IMR-90 (cell line): ENCODE data around the gene CCDC12. TPM values are rescaled to one million over a fixed set of nuclear protein-coding genes. Genes with fewer than 3 reads are reported as not detected.

Experiments used
- ATAC-seq: fragments of 200-7000 bp; cut with Tn5 transposase; 2 replicates; pipeline ENCODE4 v1.9.1; 2020; ENCODE audit warnings: low read depth, mild to moderate bottlenecking, moderate library complexity
- BruUV-seq: library from RNA; stranded (reverse); fragments of 400-500 nt; replicated peaks from 2 replicates; lab custom pipeline; 2021; lab: Mats Ljungman, UMichigan
- CTCF ChIA-PET: fragments of 300-600 bp; formaldehyde crosslinking; extraction: SDS; loops from one replicate; lab custom pipeline; 2021; ENCODE audit warnings: antibody characterized with exemption; lab: Yijun Ruan, JAX
- POLR2A ChIA-PET: fragments of 300-600 bp; sonication (Branson Sonifier 250); formaldehyde crosslinking; loops from one replicate; lab custom pipeline; 2022; ENCODE audit warnings: antibody characterized with exemption; ENCODE audit not compliant: unreplicated experiment; lab: Charles Lee
- DNase-seq: peaks from one replicate; pipeline ENCODE4 v3.0.0; 2013
- H2AFZ ChIP-seq: replicated peaks from 2 replicates; pipeline ENCODE3; 2013; ENCODE audit warnings: low read length, mild to moderate bottlenecking; ENCODE audit not compliant: poor library complexity
- H2AK5ac ChIP-seq: 2 replicates; pipeline ENCODE4 v1.6.1; 2013; ENCODE audit warnings: low read depth, low read length, inconsistent platforms
- H2AK9ac ChIP-seq: replicated peaks from 2 replicates; pipeline ENCODE3; 2013; ENCODE audit warnings: mild to moderate bottlenecking, low read depth, low read length, moderate library complexity; ENCODE audit not compliant: poor library complexity
- H2BK120ac ChIP-seq: 2 replicates; pipeline ENCODE4 v1.6.1; 2013; ENCODE audit warnings: low read depth, low read length, inconsistent platforms
- H2BK15ac ChIP-seq: 3 replicates; pipeline ENCODE4 v1.6.1; 2013; ENCODE audit warnings: low read depth, low read length, inconsistent platforms
- H2BK20ac ChIP-seq: 2 replicates; pipeline ENCODE4 v1.6.1; 2013; ENCODE audit warnings: low read depth, mild to moderate bottlenecking, inconsistent platforms, low read length, moderate library complexity
- H2BK5ac ChIP-seq: 2 replicates; pipeline ENCODE4 v1.6.1; 2013; ENCODE audit warnings: mild to moderate bottlenecking, low read depth, low read length, inconsistent platforms; ENCODE audit not compliant: poor library complexity, severe bottlenecking
- H3K14ac ChIP-seq: replicated peaks from 2 replicates; pipeline ENCODE4 v1.6.1; 2013; ENCODE audit warnings: low read depth, low read length, inconsistent platforms
- H3K18ac ChIP-seq: 2 replicates; pipeline ENCODE4 v1.6.1; 2013; ENCODE audit warnings: low read depth, low read length, control low read depth
- H3K23ac ChIP-seq: 2 replicates; pipeline ENCODE4 v1.6.1; 2013; ENCODE audit warnings: low read depth, low read length, inconsistent platforms
- H3K27ac ChIP-seq: 2 replicates; pipeline ENCODE4 v1.5.1; 2013; ENCODE audit warnings: mild to moderate bottlenecking, control low read depth, low read length; ENCODE audit not compliant: insufficient read depth
- H3K27me3 ChIP-seq: 2 replicates; pipeline ENCODE4 v1.6.1; 2013; ENCODE audit warnings: low read length; ENCODE audit not compliant: control insufficient read depth, insufficient read depth
- H3K36me3 ChIP-seq: 2 replicates; pipeline ENCODE4 v1.6.1; 2013; ENCODE audit warnings: low read length, mixed read lengths; ENCODE audit not compliant: control insufficient read depth, insufficient read depth
- H3K4ac ChIP-seq: 2 replicates; pipeline ENCODE4 v1.6.1; 2013; ENCODE audit warnings: low read depth, low read length, inconsistent platforms
- H3K4me1 ChIP-seq: 2 replicates; pipeline ENCODE4 v1.6.1; 2013; ENCODE audit warnings: low read length, mixed read lengths; ENCODE audit not compliant: control insufficient read depth, insufficient read depth
- H3K4me2 ChIP-seq: 2 replicates; pipeline ENCODE4 v1.6.1; 2013; ENCODE audit warnings: low read depth, mild to moderate bottlenecking, control low read depth, low read length, moderate library complexity
- H3K4me3 ChIP-seq: 2 replicates; pipeline ENCODE4 v1.5.1; 2013; ENCODE audit warnings: low read depth, mild to moderate bottlenecking, control low read depth, low read length, moderate library complexity; ENCODE audit not compliant: insufficient read depth
- H3K56ac ChIP-seq: 2 replicates; pipeline ENCODE4 v1.6.1; 2013; ENCODE audit warnings: low read length, inconsistent platforms; ENCODE audit not compliant: insufficient read depth; ENCODE audit errors: extremely low read depth
- H3K79me1 ChIP-seq, 2 experiments: 2 replicates each; pipeline ENCODE4 v1.6.1; 2013; ENCODE audit warnings: low read length in 2 of 2, inconsistent platforms in 1 of 2, low read depth in 1 of 2
- H3K9ac ChIP-seq: 2 replicates; pipeline ENCODE4 v1.6.1; 2013; ENCODE audit warnings: low read depth, low read length, control low read depth
- H3K9me1 ChIP-seq: 2 replicates; pipeline ENCODE4 v1.6.1; 2013; ENCODE audit warnings: low read length, inconsistent platforms; ENCODE audit not compliant: insufficient read depth
- H3K9me3 ChIP-seq: 2 replicates; pipeline ENCODE4 v1.6.1; 2013; ENCODE audit warnings: low read length; ENCODE audit not compliant: control insufficient read depth, insufficient read depth
- H4K20me1 ChIP-seq: 2 replicates; pipeline ENCODE4 v1.6.1; 2013; ENCODE audit warnings: low read length, inconsistent platforms; ENCODE audit not compliant: insufficient read depth
- H4K5ac ChIP-seq: 2 replicates; pipeline ENCODE4 v1.6.1; 2013; ENCODE audit warnings: mild to moderate bottlenecking, low read depth, low read length, control low read depth
- H4K8ac ChIP-seq, 2 experiments: 2 replicates each; pipeline ENCODE4 v1.6.1; 2013; ENCODE audit warnings: low read depth in 2 of 2, low read length in 2 of 2, control low read depth in 1 of 2, inconsistent platforms in 1 of 2
- H4K91ac ChIP-seq: 2 replicates; pipeline ENCODE4 v1.6.1; 2013; ENCODE audit warnings: low read depth, low read length, inconsistent platforms; ENCODE audit not compliant: insufficient read depth
- CEBPB ChIP-seq: IDR thresholded peaks from 2 replicates; pipeline ENCODE4 v1.6.1; 2012; ENCODE audit warnings: low read depth, low read length, improper control_type of control experiment
- RFX5 ChIP-seq: IDR thresholded peaks from 2 replicates; pipeline ENCODE4 v1.8.0; 2012; ENCODE audit warnings: low read depth, mild to moderate bottlenecking, low read length, moderate library complexity
- SMC3 ChIP-seq: fragments of 150-350 bp; IDR thresholded peaks from 2 replicates; pipeline ENCODE4 v1.6.1; 2016; ENCODE audit warnings: low read depth, mild to moderate bottlenecking, antibody characterized with exemption, low read length, moderate library complexity
- WGBS, 2 experiments: methylation state at CpG; one replicate each; pipeline versions ENCODE4 v1.1.5 to v1.1.7; 2013; ENCODE audit warnings: missing lambda C conversion rate in 2 of 2; ENCODE audit not compliant: insufficient read length in 1 of 2; ENCODE audit errors: extremely low coverage in 2 of 2; 5-methylcytosine and 5-hydroxymethylcytosine counted together
- dilution Hi-C: fragments of 300-500 bp; cut with HindIII; formaldehyde crosslinking; loops from one replicate; pipeline ENCODE4 v1.14.3; 2018; ENCODE audit warnings: low sequenced_read_pairs; ENCODE audit not compliant: unreplicated experiment
- in situ Hi-C: fragments of 300-500 bp; cut with MboI; formaldehyde crosslinking; loops from 3 replicates; pipeline ENCODE4 v1.14.3; 2019; ENCODE audit warnings: low sequenced_read_pairs, inconsistent platforms, mixed read lengths
- intact Hi-C: fragments of 100-400 bp; cut with micrococcal nuclease; formaldehyde crosslinking; loops from 2 replicates; pipeline ENCODE4 v1.10.0; 2022
- polyA plus RNA-seq, 3 experiments: library from polyadenylated mRNA; depleted of rRNA; stranded (reverse); fragments of >200 nt; gene quantifications; 2 replicates each; pipeline ENCODE4 v1.2.3, GENCODE V29; 2012; ENCODE audit warnings: low replicate concordance in 1 of 3
- total RNA-seq: library from RNA; depleted of rRNA; stranded (reverse); fragments of >200 nt; gene quantifications from 2 replicates; pipeline ENCODE4 v1.2.3, GENCODE V29; 2012

Gene CCDC12
- total and polyA plus RNA-seq, 2 of the 4 experiments (the other 2 are of a cell fraction) = 15.2 to 35.1 TPM

- Histone ChIP-seq H3K23ac (no peak overlapping the region), H2BK20ac (no peak overlapping the region), H3K4me2 (peak overlapping the region; percentile 12; the same call in 1 of the 2 replicates)
These were observed 20.7 kb downstream of the CCDC12 start for GRCh38 chr3:46955801-46956259.

More at GRCh38 chr3:46955801-46956259, 20.7 kb downstream of the CCDC12 start:
- Histone ChIP-seq H3K27ac (peak overlapping the region; percentile 71; the same call in 1 of the 2 replicates), H3K56ac (no peak overlapping the region), H3K14ac (0 out of 2 replicates have a peak overlapping the region, but pooled peaks have one; percentile 21), H2BK5ac (no peak overlapping the region), H3K27me3 (no peaks in the 10 kb centered on the region), H3K9ac (peak overlapping the region; percentile 38; the same call in 1 of the 2 replicates), H3K4me3 (no peak overlapping the region), H2BK120ac (no peak overlapping the region), H3K36me3 (0 out of 2 replicates have a peak, but pooled peaks cover 1% of the 10 kb centered on the region), H4K8ac (no peak overlapping the region; a peak in 1 of 4 replicates), H3K79me1 (peaks cover 43 to 88% of the 10 kb centered on the region in 2 experiments), H4K91ac (no peak overlapping the region), H4K5ac (peak overlapping the region; percentile 12; the same call in 1 of the 2 replicates), H3K9me3 (no peaks in the 10 kb centered on the region), H3K9me1 (peaks cover 45% of the 10 kb centered on the region), H4K20me1 (peaks cover 87% of the 10 kb centered on the region), H3K18ac (no peak overlapping the region; the same call in 1 of the 2 replicates), H2AK5ac (peak overlapping the region; percentile 31; the same call in 1 of the 2 replicates), H2AFZ (no peak overlapping the region), H2AK9ac (no peak overlapping the region), H3K4ac (peak overlapping the region; percentile 33; the same call in 1 of the 2 replicates), H2BK15ac (no peak overlapping the region), H3K4me1 (peaks cover 24% of the 10 kb centered on the region)
- in situ Hi-C loops (no loop called here), intact Hi-C loops (no loop called here), dilution Hi-C loops (no loop called here)
- peak; percentile 38 for ATAC-seq
- CTCF ChIA-PET = no interaction called here
- BruUV-seq = no TSS peak
- POLR2A ChIA-PET = no interaction called here
- DNase-seq = peak; percentile 42
- no CpG with 5 or more reads among the region's 3 CpGs for WGBS, 2 experiments
- TF ChIP-seq SMC3 = no peak
- TF ChIP-seq RFX5 = no peak
- peak; percentile 33; the same call in 1 of the 2 replicates for TF ChIP-seq CEBPB
